K562 (cell line): Measurements from ENCODE around the gene SLC35G2. TPM values are rescaled to one million over a fixed set of nuclear protein-coding genes. Genes with fewer than 3 reads are reported as not detected.

Experiments used
- ATAC-seq: fragments of 200-7000 bp; cut with Tn5 transposase; 3 replicates; pipeline ENCODE4 v1.9.1; 2020; ENCODE audit warnings: moderate library complexity
- BruUV-seq: library from RNA; stranded (reverse); fragments of 400-500 nt; replicated peaks from 2 replicates; lab custom pipeline; 2021; lab: Mats Ljungman, UMichigan
- CTCF ChIA-PET: fragments of 300-600 bp; formaldehyde crosslinking; extraction: SDS; loops from one replicate; lab custom pipeline; 2021; ENCODE audit warnings: low intra/inter-chr PET ratio; lab: Yijun Ruan, JAX
- POLR2A ChIA-PET: fragments of 300-600, 350-650 bp; sonication (Branson Sonifier 250); formaldehyde crosslinking; extraction: SDS; loops from one replicate; lab custom pipeline; 2021; ENCODE audit warnings: antibody characterized with exemption, inconsistent platforms; lab: Yijun Ruan, JAX
- DNase-seq, 4 experiments: peaks; one replicate each; pipeline versions ENCODE4 v3.0.0 to v3.0.0-alpha.2; 2011 to 2018; ENCODE audit warnings: low spot score in 3 of 4, mixed read lengths in 3 of 4; ENCODE audit errors: extremely low read depth in 1 of 4
- FAIRE-seq: peaks from 2 replicates; lab custom pipeline; 2011; peaks lifted over from hg19 to GRCh38; lab: Jason Lieb, UNC
- H2AFZ ChIP-seq: 2 replicates; pipeline ENCODE4 v1.6.0; 2011; ENCODE audit warnings: low read depth, low read length, control low read depth, inconsistent platforms
- H3K27ac ChIP-seq: fragments of 200-600 bp; 3 replicates; pipeline ENCODE4 v1.8.0; 2011; ENCODE audit warnings: low read depth, mild to moderate bottlenecking, control low read depth, inconsistent platforms, low read length, moderate library complexity, mixed read lengths; ENCODE audit errors: extremely low read depth
- H3K27me3 ChIP-seq, 2 experiments: fragments of 300-600 bp in 1 of 2; 2 replicates in 1 of 2; 3 replicates in 1 of 2; pipeline versions ENCODE4 v1.6.0 to v1.8.0; 2011; ENCODE audit warnings: inconsistent platforms in 2 of 2, low read length in 2 of 2, mild to moderate bottlenecking in 1 of 2, mixed read lengths in 1 of 2, moderate library complexity in 1 of 2; ENCODE audit not compliant: control insufficient read depth in 2 of 2, insufficient read depth in 2 of 2
- H3K36me3 ChIP-seq: fragments of 300-600 bp; 3 replicates; pipeline ENCODE4 v1.8.0; 2011; ENCODE audit warnings: mild to moderate bottlenecking, low read length, inconsistent platforms; ENCODE audit not compliant: control insufficient read depth, insufficient read depth
- H3K4me1 ChIP-seq, 2 experiments: fragments of 200-600 bp in 1 of 2; replicated peaks in 1 of 2; 2 replicates in 1 of 2; 3 replicates in 1 of 2; pipeline versions ENCODE4 v1.5.1 to v1.8.0; 2011; ENCODE audit warnings: inconsistent platforms in 2 of 2, low read length in 2 of 2, mild to moderate bottlenecking in 1 of 2, mixed read lengths in 1 of 2, moderate library complexity in 1 of 2; ENCODE audit not compliant: control insufficient read depth in 2 of 2, insufficient read depth in 2 of 2
- H3K4me2 ChIP-seq: 2 replicates; pipeline ENCODE4 v1.6.1; 2011; ENCODE audit warnings: low read length, control low read depth, inconsistent platforms, mixed read lengths; ENCODE audit not compliant: insufficient read depth
- H3K4me3 ChIP-seq: fragments of 200-600 bp; sonication (generic), shearing (Covaris generic); 2 replicates; pipeline ENCODE4 v1.5.1; 2016; ENCODE audit warnings: control low read depth, inconsistent platforms
- H3K79me2 ChIP-seq: fragments of 200-600 bp; 3 replicates; pipeline ENCODE4 v1.8.0; 2011; ENCODE audit warnings: low read length, inconsistent platforms; ENCODE audit not compliant: control insufficient read depth, insufficient read depth
- H3K9ac ChIP-seq, 2 experiments: 2 replicates each; pipeline versions ENCODE4 v1.6.0 to v1.6.1; 2011; ENCODE audit warnings: low read depth in 2 of 2, low read length in 2 of 2, control low read depth in 1 of 2, inconsistent platforms in 1 of 2, mild to moderate bottlenecking in 1 of 2, mixed read lengths in 1 of 2; ENCODE audit not compliant: insufficient read depth in 1 of 2
- H3K9me1 ChIP-seq: one replicate; pipeline ENCODE4 v1.6.0; 2011; ENCODE audit warnings: inconsistent platforms, mild to moderate bottlenecking, low read length, moderate library complexity; ENCODE audit not compliant: control insufficient read depth, insufficient read depth
- H3K9me3 ChIP-seq: replicated peaks from 2 replicates; pipeline ENCODE4 v1.5.1; 2011; ENCODE audit warnings: low read depth, low read length, inconsistent platforms; ENCODE audit not compliant: control insufficient read depth, insufficient read depth
- H4K20me1 ChIP-seq: replicated peaks from 2 replicates; pipeline ENCODE4 v1.6.1; 2011; ENCODE audit warnings: low read length, inconsistent platforms, mixed read lengths; ENCODE audit not compliant: control insufficient read depth, insufficient read depth
- PHF8 ChIP-seq: fragments of 200-600 bp; sonication (generic); IDR thresholded peaks from 2 replicates; pipeline ENCODE4 v1.6.1; 2012; ENCODE audit warnings: mixed run types, mild to moderate bottlenecking, inconsistent platforms, low read length, moderate library complexity, borderline replicate concordance
- POLR2G ChIP-seq: fragments of 200-400 bp; formaldehyde crosslinking; IDR thresholded peaks from 2 replicates; pipeline ENCODE4 v1.6.1; 2017; ENCODE audit warnings: low read depth, mild to moderate bottlenecking, antibody characterized with exemption, low read length, moderate library complexity
- TFAP4 ChIP-seq: sonication (generic); formaldehyde crosslinking; IDR thresholded peaks from 2 replicates; pipeline ENCODE4 v1.8.0; 2022; ENCODE audit warnings: missing genetic modification reagents, mild to moderate bottlenecking, moderate library complexity, borderline replicate concordance
- ZFX ChIP-seq: sonication (generic); formaldehyde crosslinking; IDR thresholded peaks from 2 replicates; pipeline ENCODE4 v1.8.0; 2022; ENCODE audit warnings: mild to moderate bottlenecking, missing genetic modification reagents, moderate library complexity
- WGBS: fragments of 100-300 bp; shearing (Covaris generic); methylation state at CpG from one replicate; pipeline ENCODE4 v1.1.6; 2016; ENCODE audit warnings: low coverage, mixed read lengths; ENCODE audit not compliant: insufficient coverage; ENCODE audit errors: missing lambda C conversion rate; 5-methylcytosine and 5-hydroxymethylcytosine counted together
- in situ Hi-C: fragments of 300-500 bp; cut with MboI; formaldehyde crosslinking; loops from 4 replicates; pipeline ENCODE4 v1.15.0; 2018; ENCODE audit warnings: inconsistent platforms, mixed read lengths
- intact Hi-C: fragments of 100-400 bp; cut with micrococcal nuclease; formaldehyde crosslinking; loops from 2 replicates; pipeline ENCODE4 v1.14.2; 2022
- polyA plus RNA-seq, 8 experiments: library from polyadenylated mRNA; depleted of rRNA in 4 of 8; stranded (reverse) in 5 of 8; unstranded in 3 of 8; fragments of >200 nt; fragmentation: Nextera tagmentation in 2 of 8; fragmentation: Illumina TruSeq in 1 of 8; extraction: Ambion mirVana in 2 of 8; extraction: Trizol in 1 of 8; gene quantifications; 2 replicates each; pipeline versions ENCODE4 v1.2.1 to v1.2.3, GENCODE V29; 2011 to 2014; ENCODE audit warnings: inconsistent platforms in 1 of 8, missing spikeins in 1 of 8
- total RNA-seq, 7 experiments: library from RNA; depleted of rRNA in 6 of 7; stranded (reverse); fragments of >200 nt in 6 of 7; fragmentation: Illumina TruSeq in 2 of 7; extraction: Trizol in 2 of 7; gene quantifications; 2 replicates each; pipeline versions ENCODE4 v1.2.1 to v1.2.3, GENCODE V29; 2011 to 2021; ENCODE audit warnings: low replicate concordance in 1 of 7
- TF ChIP-seq, protein P1 (sequence below), 2 experiments: fragments of 450-650 bp in 1 of 2; sonication (generic) in 1 of 2; formaldehyde crosslinking in 1 of 2; IDR thresholded peaks in 1 of 2; conservative IDR thresholded peaks in 1 of 2; 2 replicates each; pipeline versions ENCODE4 v1.6.1 to v1.8.1; 2016 to 2023; ENCODE audit warnings: mild to moderate bottlenecking in 2 of 2, moderate library complexity in 2 of 2, inconsistent platforms in 1 of 2, missing genetic modification reagents in 1 of 2
- TF ChIP-seq, protein P2 (sequence below), 2 experiments: fragments of 200-800 bp in 1 of 2; sonication (Bioruptor generic) in 1 of 2; sonication (generic) in 1 of 2; formaldehyde crosslinking in 1 of 2; IDR thresholded peaks in 1 of 2; conservative IDR thresholded peaks in 1 of 2; 2 replicates each; pipeline versions ENCODE4 v1.5.0 to v1.6.1; 2016 to 2020; ENCODE audit warnings: missing compliant biosample characterization in 1 of 2, missing genetic modification characterization in 1 of 2, missing genetic modification reagents in 1 of 2

The SLC35G2 gene
- total and polyA plus RNA-seq, 9 of the 15 experiments (the other 6 are each of a cell fraction or from before 2014, with no cell fraction given), result 2.6 to 5.9 (median 3.2) TPM

DNA sequence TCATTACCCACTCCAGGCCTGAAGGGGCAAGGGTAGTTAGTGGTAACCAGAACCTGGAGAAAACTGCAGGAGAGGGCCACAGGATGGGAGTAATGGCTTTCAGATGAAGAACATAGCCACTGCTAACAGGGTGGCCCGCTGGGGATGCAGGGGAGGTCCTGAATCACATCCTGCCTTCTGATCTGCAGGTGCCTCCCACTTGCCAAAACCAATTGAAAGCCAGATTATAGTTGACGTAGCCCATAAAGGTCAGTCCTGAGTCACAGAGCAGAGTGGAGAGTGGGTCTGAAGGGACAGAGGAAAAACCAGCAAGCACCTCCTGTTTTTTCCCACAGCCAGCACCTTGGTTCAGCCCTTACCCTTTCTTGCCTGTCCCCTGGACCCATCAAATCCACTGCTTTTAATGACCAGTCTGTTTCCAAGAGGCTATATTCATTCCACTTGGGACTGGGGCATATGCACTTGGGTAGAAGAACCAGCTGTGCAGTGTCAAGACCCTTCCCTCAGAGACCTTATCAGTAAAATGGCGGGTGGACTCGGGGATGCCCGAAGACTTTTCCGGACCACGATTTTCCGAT, 646 bp upstream of the SLC35G2 start (continued):
- TF ChIP-seq TFAP4 (CRISPR knock-in tag) (peak; percentile 55; the same call in 1 of the 2 replicates), POLR2G (no peak)
- TF ChIP-seq, all 486 proteins: peak for 18

DNA sequence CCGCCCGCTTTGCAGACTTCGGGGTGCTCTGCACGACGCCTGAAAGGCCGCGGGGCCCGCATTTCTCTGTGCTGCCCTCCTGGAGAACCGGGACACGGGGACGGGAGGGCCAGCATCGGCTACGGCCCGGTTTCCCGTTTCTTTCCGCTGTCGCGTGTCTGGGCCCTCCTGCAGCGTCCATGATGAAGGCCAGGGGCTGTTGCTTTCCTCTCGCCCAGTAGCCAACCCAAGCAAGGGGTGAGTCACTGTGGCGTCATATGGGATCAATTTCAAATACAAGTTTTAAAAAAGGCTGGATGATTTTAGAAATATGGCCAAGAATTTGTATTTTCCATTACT, 435 bp downstream of the SLC35G2 start:
- Histone ChIP-seq H3K79me2 (no peaks in the 10 kb centered on the region; the same call in 2 of the 3 replicates), H3K9ac (peak overlapping the region; percentile 68 to 92), H3K27me3 (no peaks in the 10 kb centered on the region), H4K20me1 (no peaks in the 10 kb centered on the region), H3K9me1 (no peaks in the 10 kb centered on the region), H3K4me3 (peak overlapping the region; percentile 57), H2AFZ (peak overlapping the region; percentile 95), H3K4me2 (peak overlapping the region; percentile 74), H3K9me3 (no peaks in the 10 kb centered on the region), H3K27ac (peak overlapping the region; percentile 73; the same call in 2 of the 3 replicates), H3K36me3 (no peaks in the 10 kb centered on the region; the same call in 2 of the 3 replicates), H3K4me1 (peaks cover 2 to 17% of the 10 kb centered on the region in 2 experiments; a peak in 4 of 5 replicates)
- POLR2A ChIA-PET, result no interaction called here
- BruUV-seq, result no TSS peak
- no peak for FAIRE-seq
- ATAC-seq, result peak; percentile 70
- in situ Hi-C loops, result no loop called here
- DNase-seq, result peak; percentile 9 to 30 (median 20)
- 3% methylated on average over 13 of the region's 21 CpGs for WGBS
- CTCF ChIA-PET, result no interaction called here
- intact Hi-C loops, result no loop called here
- TF ChIP-seq, protein P1, sequence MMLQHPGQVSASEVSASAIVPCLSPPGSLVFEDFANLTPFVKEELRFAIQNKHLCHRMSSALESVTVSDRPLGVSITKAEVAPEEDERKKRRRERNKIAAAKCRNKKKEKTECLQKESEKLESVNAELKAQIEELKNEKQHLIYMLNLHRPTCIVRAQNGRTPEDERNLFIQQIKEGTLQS (IDR thresholded peaks at IDR 0.05), result peak; percentile 63
- TF ChIP-seq, protein P1 (CRISPR knock-in tag; conservative IDR thresholded peaks at IDR 0.05), result no peak
- TF ChIP-seq, protein P2, sequence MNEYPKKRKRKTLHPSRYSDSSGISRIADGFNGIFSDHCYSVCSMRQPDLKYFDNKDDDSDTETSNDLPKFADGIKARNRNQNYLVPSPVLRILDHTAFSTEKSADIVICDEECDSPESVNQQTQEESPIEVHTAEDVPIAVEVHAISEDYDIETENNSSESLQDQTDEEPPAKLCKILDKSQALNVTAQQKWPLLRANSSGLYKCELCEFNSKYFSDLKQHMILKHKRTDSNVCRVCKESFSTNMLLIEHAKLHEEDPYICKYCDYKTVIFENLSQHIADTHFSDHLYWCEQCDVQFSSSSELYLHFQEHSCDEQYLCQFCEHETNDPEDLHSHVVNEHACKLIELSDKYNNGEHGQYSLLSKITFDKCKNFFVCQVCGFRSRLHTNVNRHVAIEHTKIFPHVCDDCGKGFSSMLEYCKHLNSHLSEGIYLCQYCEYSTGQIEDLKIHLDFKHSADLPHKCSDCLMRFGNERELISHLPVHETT (CRISPR knock-in tag; conservative IDR thresholded peaks at IDR 0.05 in 1 of 2, IDR thresholded peaks at IDR 0.05 in 1 of 2), result 0 out of 4 replicates have a peak, but pooled peaks of 1 of the 2 experiments have one; percentile 8
- TF ChIP-seq ZFX (peak; percentile 64; the same call in 1 of the 2 replicates), PHF8 (peak; percentile 27; the same call in 1 of the 2 replicates)
